ENCODE data around the gene HYPK.
A peak's percentile ranks its signal among the peaks of the same experiment; 100 is the strongest.
"Not testable (repeated sequence)": the region's sequence is repeated elsewhere in the genome, so short reads cannot be mapped to it uniquely, and the experiment has no call there.

Gene HYPK

GRCh38 chr15:43828061-43828657, 27.8 kb downstream of the HYPK start:
- DNase-seq (ENCODE audit: low read depth): no peak
- peak overlapping the region; percentile 76 for H3K4me3 ChIP-seq (ENCODE audit: low read depth, low read length)
- TF ChIP-seq CTCF (IDR thresholded peaks at IDR 0.05; ENCODE audit: low read depth, low read length, missing control alignments): no peak

- DNase-seq (ENCODE audit: low read depth); H3K4me3 ChIP-seq (ENCODE audit: low read depth, low read length): not testable (repeated sequence)
Measured at GRCh38 chr15:43829951-43830540, 29.6 kb downstream of the HYPK start.

GRCh38 chr15:43830691-43831275, 30.4 kb downstream of the HYPK start:
- DNase-seq (ENCODE audit: low read depth); H3K4me3 ChIP-seq (ENCODE audit: low read depth, low read length): not testable (repeated sequence)

GRCh38 chr15:43831519-43832052, 31.2 kb downstream of the HYPK start:
- DNase-seq (ENCODE audit: low read depth); H3K4me3 ChIP-seq (ENCODE audit: low read depth, low read length): not testable (repeated sequence)

- H3K4me3 ChIP-seq (ENCODE audit: low read depth, low read length); DNase-seq (ENCODE audit: low read depth): not testable (repeated sequence)
Measured at GRCh38 chr15:43832485-43832884, 32.1 kb downstream of the HYPK start.

- TF ChIP-seq CTCF (IDR thresholded peaks at IDR 0.05; ENCODE audit: low read depth, low read length, missing control alignments): no peak
- no peak overlapping the region for H3K4me3 ChIP-seq (ENCODE audit: low read depth, low read length)
- no peak for DNase-seq (ENCODE audit: low read depth)
Measured at GRCh38 chr15:43845421-43845820, 45.0 kb downstream of the HYPK start.

- DNase-seq (ENCODE audit: low read depth): no peak
- no peak for TF ChIP-seq CTCF (IDR thresholded peaks at IDR 0.05; ENCODE audit: low read depth, low read length, missing control alignments)
- no peak overlapping the region for H3K4me3 ChIP-seq (ENCODE audit: low read depth, low read length)
Measured at GRCh38 chr15:43851251-43851650, 50.9 kb downstream of the HYPK start.

GRCh38 chr15:43852607-43853006, 52.2 kb downstream of the HYPK start:
- no peak for DNase-seq (ENCODE audit: low read depth)
- TF ChIP-seq CTCF (IDR thresholded peaks at IDR 0.05; ENCODE audit: low read depth, low read length, missing control alignments): no peak
- H3K4me3 ChIP-seq (ENCODE audit: low read depth, low read length): no peak overlapping the region
